H1 (cell line): Measurements from ENCODE around the gene PITRM1. TPM values are rescaled to one million over a fixed set of nuclear protein-coding genes. Genes with fewer than 3 reads are reported as not detected.

Source experiments
- ASH2L ChIP-seq: fragments of 200-600, 300-600 bp; sonication (generic); IDR thresholded peaks from one replicate; pipeline ENCODE4 v1.7.1; 2017; ENCODE audit warnings: low read length
- CHD1 ChIP-seq: IDR thresholded peaks from 2 replicates; pipeline ENCODE4 v1.6.1; 2012; ENCODE audit warnings: low read depth, low read length, improper control_type of control experiment
- CHD7 ChIP-seq: fragments of 300-600 bp; sonication (generic); IDR thresholded peaks from 2 replicates; pipeline ENCODE4 v1.7.1; 2012; ENCODE audit warnings: low read length, moderate library complexity, mild to moderate bottlenecking, inconsistent platforms; ENCODE audit not compliant: insufficient replicate concordance
- CTBP2 ChIP-seq: IDR thresholded peaks from 2 replicates; pipeline ENCODE4 v1.7.0; 2011; ENCODE audit warnings: borderline replicate concordance, mild to moderate bottlenecking, moderate library complexity, mixed read lengths, low read length; ENCODE audit not compliant: insufficient read depth, insufficient read length
- E2F6 ChIP-seq: IDR thresholded peaks from 2 replicates; pipeline ENCODE4 v1.6.1; 2012; ENCODE audit warnings: inconsistent platforms
- GABPA ChIP-seq: IDR thresholded peaks from 2 replicates; pipeline ENCODE4 v1.6.1; 2011; ENCODE audit warnings: mild to moderate bottlenecking, low read length, moderate library complexity, borderline replicate concordance; ENCODE audit not compliant: insufficient read depth
- NANOG ChIP-seq: IDR thresholded peaks from 2 replicates; pipeline ENCODE4 v1.6.1; 2011; ENCODE audit warnings: low read length, low read depth, mild to moderate bottlenecking, inconsistent platforms; ENCODE audit not compliant: insufficient read depth, poor library complexity, severe bottlenecking
- POLR2AphosphoS5 ChIP-seq: IDR thresholded peaks from 2 replicates; pipeline ENCODE4 v1.6.1; 2011; ENCODE audit warnings: low read depth, low read length
- TEAD4 ChIP-seq: IDR thresholded peaks from 2 replicates; pipeline ENCODE4 v1.6.1; 2012; ENCODE audit warnings: low read depth, low read length, inconsistent platforms, mixed read lengths
- USF2 ChIP-seq: IDR thresholded peaks from 2 replicates; pipeline ENCODE4 v1.6.1; 2011; ENCODE audit warnings: low read length, improper control_type of control experiment
- polyA plus RNA-seq, 7 experiments: library from polyadenylated mRNA; depleted of rRNA in 3 of 7; stranded (reverse) in 5 of 7; unstranded in 2 of 7; fragments of >200 nt in 5 of 7; fragments of 200-250 nt in 2 of 7; gene quantifications; 1 replicate in 5 of 7; 2 replicates in 1 of 7; 4 replicates in 1 of 7; pipeline versions ENCODE4 v1.2.1 to v1.2.3, GENCODE V29; 2011 to 2013; ENCODE audit warnings: missing spikeins in 2 of 7, mixed read lengths in 2 of 7
- total RNA-seq: library from RNA; stranded (reverse); fragmentation: NEBNext Ultra II Directional; extraction: Animal tissue kit (Norgen Biotek cat#: 25700); gene quantifications from 2 replicates; pipeline ENCODE4 v1.2.1, GENCODE V29; 2021

Gene PITRM1
- total and polyA plus RNA-seq, 2 of the 8 experiments (the other 6 are each of a cell fraction or from before 2014, with no cell fraction given) = 18.6 to 31.5 TPM

- TF ChIP-seq E2F6 (no peak), POLR2AphosphoS5 (no peak), ASH2L (no peak), TEAD4 (no peak), CTBP2 (no peak), CHD1 (no peak), GABPA (no peak), USF2 (no peak), NANOG (no peak), CHD7 (no peak)
These were observed 37.6 kb downstream of the PITRM1 start (continued) for GRCh38 chr10:3135006-3135405.
